Neuronal stem cell (in vitro differentiated cells): ENCODE results near the gene CSF3. TPM values are rescaled to one million over a fixed set of nuclear protein-coding genes. Genes with fewer than 3 reads are reported as not detected.

Experiments
- DNase-seq: peaks from one replicate; pipeline ENCODE4 v3.0.0-alpha.2; 2013; ENCODE audit warnings: low spot score
- H2AFZ ChIP-seq: one replicate; pipeline ENCODE4 v1.6.1; 2013; ENCODE audit warnings: mild to moderate bottlenecking, low read length, inconsistent platforms
- H2AK5ac ChIP-seq: 2 replicates; pipeline ENCODE4 v1.6.1; 2013; ENCODE audit warnings: low read depth, mild to moderate bottlenecking, inconsistent platforms, low read length, moderate library complexity, mixed read lengths
- H2BK120ac ChIP-seq: 2 replicates; pipeline ENCODE4 v1.6.1; 2013; ENCODE audit warnings: low read depth, mild to moderate bottlenecking, inconsistent platforms, low read length, moderate library complexity, mixed read lengths
- H2BK12ac ChIP-seq: one replicate; pipeline ENCODE4 v1.6.1; 2013; ENCODE audit warnings: low read length, inconsistent platforms
- H2BK15ac ChIP-seq: 2 replicates; pipeline ENCODE4 v1.6.1; 2013; ENCODE audit warnings: mild to moderate bottlenecking, low read length, inconsistent platforms, mixed read lengths
- H2BK5ac ChIP-seq: one replicate; pipeline ENCODE4 v1.6.1; 2013; ENCODE audit warnings: inconsistent platforms, mild to moderate bottlenecking, low read length, moderate library complexity
- H3K14ac ChIP-seq: one replicate; pipeline ENCODE4 v1.6.1; 2013; ENCODE audit warnings: low read length, inconsistent platforms
- H3K18ac ChIP-seq: 2 replicates; pipeline ENCODE4 v1.6.1; 2013; ENCODE audit warnings: low read length, inconsistent platforms
- H3K23ac ChIP-seq: 2 replicates; pipeline ENCODE4 v1.6.1; 2013; ENCODE audit warnings: low read depth, mild to moderate bottlenecking, mixed read lengths, low read length, inconsistent platforms; ENCODE audit not compliant: poor library complexity
- H3K27ac ChIP-seq: replicated peaks from 3 replicates; pipeline ENCODE4 v1.5.1; 2013; ENCODE audit warnings: low read length, inconsistent platforms
- H3K27me3 ChIP-seq, 3 experiments: 2 replicates each; pipeline ENCODE4 v1.6.1; 2013; ENCODE audit warnings: low read length in 3 of 3, mild to moderate bottlenecking in 2 of 3, inconsistent platforms in 1 of 3, low read depth in 1 of 3, mixed read lengths in 1 of 3, moderate library complexity in 1 of 3; ENCODE audit not compliant: control insufficient read depth in 3 of 3, insufficient read depth in 3 of 3
- H3K36me3 ChIP-seq, 2 donors: replicated peaks in 1 of 2; 2 replicates each; pipeline ENCODE4 v1.6.1; 2013; ENCODE audit warnings: low read length in 2 of 2; ENCODE audit not compliant: control insufficient read depth in 2 of 2, insufficient read depth in 2 of 2
- H3K4ac ChIP-seq: 2 replicates; pipeline ENCODE4 v1.6.1; 2013; ENCODE audit warnings: inconsistent platforms, mild to moderate bottlenecking, low read length, moderate library complexity
- H3K4me1 ChIP-seq, 2 donors: 1 replicate in 1 of 2; 2 replicates in 1 of 2; pipeline ENCODE4 v1.6.1; 2013; ENCODE audit warnings: low read length in 2 of 2, low read depth in 1 of 2; ENCODE audit not compliant: control insufficient read depth in 2 of 2, insufficient read depth in 1 of 2
- H3K4me2 ChIP-seq: one replicate; pipeline ENCODE4 v1.6.1; 2013; ENCODE audit warnings: mild to moderate bottlenecking, low read length, inconsistent platforms; ENCODE audit not compliant: insufficient read depth, poor library complexity, severe bottlenecking
- H3K4me3 ChIP-seq, 2 donors: 2 replicates each; pipeline ENCODE4 v1.5.1; 2013; ENCODE audit warnings: low read length in 2 of 2, mild to moderate bottlenecking in 2 of 2, inconsistent platforms in 1 of 2, moderate library complexity in 1 of 2
- H3K79me1 ChIP-seq: one replicate; pipeline ENCODE4 v1.6.1; 2013; ENCODE audit warnings: low read depth, mild to moderate bottlenecking, inconsistent platforms, low read length, moderate library complexity
- H3K9ac ChIP-seq: one replicate; pipeline ENCODE4 v1.6.1; 2013; ENCODE audit warnings: mild to moderate bottlenecking, low read depth, low read length, inconsistent platforms; ENCODE audit not compliant: poor library complexity
- H3K9me3 ChIP-seq, 2 donors: replicated peaks in 1 of 2; 2 replicates each; pipeline versions ENCODE3 to v1.6.1; 2013; ENCODE audit warnings: low read length in 2 of 2, mild to moderate bottlenecking in 2 of 2, inconsistent platforms in 1 of 2, low read depth in 1 of 2, mixed read lengths in 1 of 2, moderate library complexity in 1 of 2; ENCODE audit not compliant: control insufficient read depth in 2 of 2, insufficient read depth in 1 of 2
- H4K8ac ChIP-seq: one replicate; pipeline ENCODE4 v1.6.1; 2013; ENCODE audit warnings: low read depth, mild to moderate bottlenecking, inconsistent platforms, low read length, moderate library complexity
- H4K91ac ChIP-seq: one replicate; pipeline ENCODE4 v1.6.1; 2013; ENCODE audit warnings: low read length, low read depth, mild to moderate bottlenecking, inconsistent platforms; ENCODE audit not compliant: poor library complexity
- WGBS, 2 donors: extraction: QIAGEN DNeasy Blood & Tissue Kit; methylation state at CpG; one replicate each; pipeline ENCODE4 v1.1.7; 2013; ENCODE audit warnings: missing lambda C conversion rate in 2 of 2, mixed read lengths in 1 of 2; ENCODE audit not compliant: insufficient read length in 2 of 2, insufficient replicate concordance in 1 of 2; ENCODE audit errors: extremely low coverage in 2 of 2; 5-methylcytosine and 5-hydroxymethylcytosine counted together
- polyA plus RNA-seq, 2 experiments: library from polyadenylated mRNA; stranded (reverse); fragments of 200-250 nt; gene quantifications; one replicate each; pipeline ENCODE4 v1.2.3, GENCODE V29; 2013

CSF3 gene, protein sequence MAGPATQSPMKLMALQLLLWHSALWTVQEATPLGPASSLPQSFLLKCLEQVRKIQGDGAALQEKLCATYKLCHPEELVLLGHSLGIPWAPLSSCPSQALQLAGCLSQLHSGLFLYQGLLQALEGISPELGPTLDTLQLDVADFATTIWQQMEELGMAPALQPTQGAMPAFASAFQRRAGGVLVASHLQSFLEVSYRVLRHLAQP
- polyA plus RNA-seq (2013, experiment 1 of 2): not detected
- not detected for polyA plus RNA-seq (2013, experiment 2 of 2)

- Histone ChIP-seq H3K4me1 (peaks cover 18 to 20% of the 10 kb centered on the region in 2 donors), H3K4ac (no peak within 1 kb of the TSS), H2AFZ (peak within 1 kb of the TSS; percentile 76), H2BK120ac (no peak within 1 kb of the TSS), H3K27me3 (no peaks in the 10 kb centered on the region), H2BK15ac (peak within 1 kb of the TSS; percentile 65), H2BK5ac (peak within 1 kb of the TSS; percentile 46), H3K23ac (no peak within 1 kb of the TSS), H3K36me3 (peaks cover 9 to 21% of the 10 kb centered on the region in 2 donors), H3K79me1 (peaks cover 4% of the 10 kb centered on the region), H3K9me3 (no peaks in the 10 kb centered on the region), H2BK12ac (peak within 1 kb of the TSS; percentile 88), H3K4me3 (peak within 1 kb of the TSS in 1 of 2 donors; percentile 52), H3K4me2 (no peak within 1 kb of the TSS), H3K14ac (peak within 1 kb of the TSS; percentile 97), H3K18ac (peak within 1 kb of the TSS; percentile 59), H4K8ac (no peak within 1 kb of the TSS), H3K27ac (no peak within 1 kb of the TSS), H2AK5ac (peak within 1 kb of the TSS; percentile 33), H4K91ac (no peak within 1 kb of the TSS), H3K9ac (no peak within 1 kb of the TSS)
- DNase-seq: no peak
- WGBS, 2 donors: no CpG with 5 or more reads among the region's 20 CpGs
These were observed at the start of gene CSF3 for GRCh38 chr17:40015005-40015997. Gene CSF3, plus strand, starts transcription at chr17:40015440. Its CDS starts 35 bp downstream, at chr17:40015475.

DNA sequence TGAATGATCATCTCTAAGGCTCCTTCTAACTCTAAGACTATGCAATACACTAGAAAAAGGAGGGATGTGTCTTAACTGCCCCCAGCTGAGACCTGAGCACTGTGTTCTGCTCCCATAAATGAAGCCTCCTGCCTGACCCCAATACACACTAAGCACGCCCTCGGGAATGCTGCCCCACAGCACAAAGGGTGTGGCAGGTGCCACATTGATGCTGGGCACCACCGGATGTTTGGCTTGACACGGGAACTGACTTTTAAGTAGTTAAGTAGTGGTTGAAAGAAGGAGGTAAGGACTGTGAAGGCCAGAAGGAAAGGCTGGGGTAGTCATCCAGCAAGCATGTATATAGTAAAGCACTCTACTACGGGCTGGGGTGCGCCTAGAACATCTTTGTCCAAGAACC lies 48.5 kb upstream of the CSF3 start:
- no peak for DNase-seq
- no CpG with 5 or more reads among the region's 6 CpGs for WGBS, 2 donors
- no peaks in the 10 kb centered on the region for H3K79me1 ChIP-seq
- H3K14ac ChIP-seq: no peak overlapping the region
- H2BK5ac ChIP-seq: no peak overlapping the region
- no peak overlapping the region for H3K23ac ChIP-seq
- H3K27me3 ChIP-seq: peaks cover 0 to 58% (median 0%) of the 10 kb centered on the region in 3 experiments
- H3K27ac ChIP-seq: no peak overlapping the region
- H3K9ac ChIP-seq: no peak overlapping the region
- H4K8ac ChIP-seq: no peak overlapping the region
- H3K4me1 ChIP-seq: peaks cover 0 to 2% of the 10 kb centered on the region in 2 donors
- H3K36me3 ChIP-seq: no peaks in the 10 kb centered on the region
- H2AFZ ChIP-seq: no peak overlapping the region
- no peak overlapping the region for H2BK15ac ChIP-seq
- no peak overlapping the region for H2BK120ac ChIP-seq
- H3K4me2 ChIP-seq: no peak overlapping the region
- no peak overlapping the region for H2BK12ac ChIP-seq
- no peak overlapping the region for H4K91ac ChIP-seq
- no peaks in the 10 kb centered on the region for H3K9me3 ChIP-seq
- no peak overlapping the region for H3K4me3 ChIP-seq
- H3K18ac ChIP-seq: no peak overlapping the region
- H2AK5ac ChIP-seq: no peak overlapping the region
- no peak overlapping the region for H3K4ac ChIP-seq

DNA sequence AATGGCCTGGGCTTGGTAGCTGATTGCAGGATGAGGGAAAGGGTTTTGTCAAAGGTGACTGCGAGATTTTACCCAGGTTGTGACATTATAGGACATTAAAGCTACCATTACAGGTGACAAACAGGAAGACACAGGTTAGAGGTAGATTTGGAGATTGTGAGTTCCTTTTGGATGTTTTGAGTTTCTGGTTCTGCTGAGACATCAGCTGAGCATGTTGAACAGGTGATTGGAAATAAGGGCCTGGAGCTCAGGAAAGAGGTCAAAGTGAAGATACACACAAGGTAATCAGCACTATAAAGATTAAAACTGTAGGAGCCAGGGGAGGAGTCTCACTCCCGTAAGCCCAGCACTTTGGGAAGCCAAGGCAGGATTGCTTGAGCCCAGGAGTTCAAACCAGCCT lies 46.5 kb upstream of the CSF3 start:
- H3K79me1 ChIP-seq: no peaks in the 10 kb centered on the region
- no peak overlapping the region for H2BK15ac ChIP-seq
- no peak overlapping the region for H3K18ac ChIP-seq
- no peaks in the 10 kb centered on the region for H3K36me3 ChIP-seq
- DNase-seq: no peak
- no peak overlapping the region for H2AFZ ChIP-seq
- peaks cover 0 to 71% (median 0%) of the 10 kb centered on the region in 3 experiments for H3K27me3 ChIP-seq
- no peak overlapping the region for H2BK5ac ChIP-seq
- no peak overlapping the region for H3K4ac ChIP-seq
- H3K4me2 ChIP-seq: no peak overlapping the region
- no peak overlapping the region for H2AK5ac ChIP-seq
- no peak overlapping the region for H4K8ac ChIP-seq
- WGBS, 2 donors: no CpG with 5 or more reads among the region's 2 CpGs
- H3K14ac ChIP-seq: no peak overlapping the region
- no peaks in the 10 kb centered on the region for H3K9me3 ChIP-seq
- H2BK120ac ChIP-seq: no peak overlapping the region
- no peaks in the 10 kb centered on the region for H3K4me1 ChIP-seq
- no peak overlapping the region for H2BK12ac ChIP-seq
- no peak overlapping the region for H3K27ac ChIP-seq
- H3K23ac ChIP-seq: no peak overlapping the region
- no peak overlapping the region for H3K4me3 ChIP-seq
- H4K91ac ChIP-seq: no peak overlapping the region
- no peak overlapping the region for H3K9ac ChIP-seq

DNA sequence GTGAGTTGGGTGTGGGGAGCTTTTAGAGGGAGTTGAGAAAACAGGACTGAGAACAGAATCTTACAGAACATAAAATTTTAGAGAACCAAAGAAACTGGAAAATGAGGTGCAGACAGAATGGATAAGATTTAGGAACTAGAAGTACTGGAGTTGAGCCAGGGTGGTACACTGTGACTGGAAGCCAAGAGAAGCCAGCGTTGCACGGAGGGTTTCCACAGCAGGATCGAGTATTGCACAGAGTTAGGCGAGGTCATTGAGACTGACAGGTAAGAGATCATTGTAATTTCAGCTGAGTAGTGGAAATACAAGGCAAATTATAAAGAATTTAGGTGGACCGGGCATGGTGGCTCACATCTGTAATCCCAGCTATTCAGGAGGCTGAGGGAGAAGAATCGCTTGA lies 45.9 kb upstream of the CSF3 start:
- no peak overlapping the region for H2AK5ac ChIP-seq
- H3K27me3 ChIP-seq: peaks cover 0 to 74% (median 0%) of the 10 kb centered on the region in 3 experiments
- H2BK5ac ChIP-seq: no peak overlapping the region
- no peak overlapping the region for H3K14ac ChIP-seq
- no peaks in the 10 kb centered on the region for H3K79me1 ChIP-seq
- no peaks in the 10 kb centered on the region for H3K36me3 ChIP-seq
- no peak overlapping the region for H3K9ac ChIP-seq
- H3K9me3 ChIP-seq: no peaks in the 10 kb centered on the region
- no peak overlapping the region for H3K4ac ChIP-seq
- no peak overlapping the region for H2AFZ ChIP-seq
- no peak overlapping the region for H3K23ac ChIP-seq
- no peak overlapping the region for H3K4me3 ChIP-seq
- no peak overlapping the region for H4K91ac ChIP-seq
- no peak overlapping the region for H2BK15ac ChIP-seq
- no peaks in the 10 kb centered on the region for H3K4me1 ChIP-seq
- H4K8ac ChIP-seq: no peak overlapping the region
- no peak overlapping the region for H3K27ac ChIP-seq
- no peak overlapping the region for H2BK12ac ChIP-seq
- WGBS, 2 donors: no CpG with 5 or more reads among the region's 6 CpGs
- no peak overlapping the region for H3K4me2 ChIP-seq
- no peak overlapping the region for H3K18ac ChIP-seq
- no peak for DNase-seq
- no peak overlapping the region for H2BK120ac ChIP-seq
